Activated CD4-positive, alpha-beta T cell treated with anti-CD3 and anti-CD28 coated beads for 48 hours (primary cell): ENCODE data around the gene GAS2L2.
"Not testable (repeated sequence)": the region's sequence is repeated elsewhere in the genome, so short reads cannot be mapped to it uniquely, and the experiment has no call there.

Experiments used
- DNase-seq: peaks from one replicate; pipeline ENCODE4 v3.0.0-alpha.2; 2020

GAS2L2 gene

DNA sequence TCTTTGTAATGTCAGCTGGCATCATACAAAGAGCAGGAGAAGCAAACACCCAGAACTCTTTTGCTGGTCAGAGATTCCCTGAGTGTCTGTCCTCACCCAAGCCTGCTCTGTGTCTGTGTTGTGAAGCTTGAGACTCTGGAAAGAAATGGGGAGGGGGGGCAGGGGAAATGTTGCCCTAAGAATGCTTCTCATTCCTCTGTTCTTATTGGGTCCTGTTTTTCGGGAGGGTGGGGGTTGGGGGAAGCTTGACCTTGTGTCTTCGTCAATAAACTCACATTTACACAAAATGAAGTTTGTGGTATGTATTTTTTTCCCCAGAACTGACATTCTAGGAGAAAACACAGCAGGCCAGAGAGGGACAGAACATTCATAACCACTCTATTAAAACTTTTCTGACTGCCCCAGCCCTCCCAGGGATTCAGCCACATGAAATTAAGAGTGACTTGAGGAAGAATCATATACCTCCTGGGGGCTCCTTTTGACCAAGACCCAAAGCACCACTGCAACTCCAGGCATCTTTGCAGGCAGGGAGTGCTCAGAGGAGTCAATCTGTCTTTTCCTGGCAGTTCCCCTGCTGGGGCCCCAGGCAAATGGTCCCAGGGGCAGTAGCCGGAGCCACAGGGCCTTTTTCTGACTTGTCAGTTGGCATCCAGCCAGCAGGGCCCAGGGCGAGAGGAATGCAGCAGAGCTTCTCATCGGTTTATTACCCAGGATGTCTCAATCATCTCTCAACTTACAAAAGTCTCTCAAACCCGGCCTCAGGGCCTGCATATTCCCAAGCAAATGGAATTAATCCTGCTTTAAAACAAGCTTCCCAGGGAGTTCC, 26.7 kb downstream of the GAS2L2 start:
- no peak for DNase-seq

DNA sequence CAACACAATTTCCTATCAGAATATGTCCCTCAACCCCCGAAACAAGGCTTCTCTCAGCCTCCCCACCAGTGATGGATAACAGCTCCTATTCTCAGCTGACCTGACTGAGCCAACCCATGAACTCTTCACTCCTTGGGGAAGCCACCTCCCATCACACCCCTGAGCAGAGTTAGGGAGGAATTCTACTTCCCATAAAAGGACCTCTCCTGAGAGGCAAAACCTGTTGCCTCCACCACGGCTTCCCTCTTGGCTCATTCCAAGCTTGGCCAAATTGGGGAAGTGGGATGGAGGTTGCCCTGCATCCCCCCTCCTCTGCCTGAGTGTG, 27.3 kb downstream of the GAS2L2 start:
- no peak for DNase-seq

DNA sequence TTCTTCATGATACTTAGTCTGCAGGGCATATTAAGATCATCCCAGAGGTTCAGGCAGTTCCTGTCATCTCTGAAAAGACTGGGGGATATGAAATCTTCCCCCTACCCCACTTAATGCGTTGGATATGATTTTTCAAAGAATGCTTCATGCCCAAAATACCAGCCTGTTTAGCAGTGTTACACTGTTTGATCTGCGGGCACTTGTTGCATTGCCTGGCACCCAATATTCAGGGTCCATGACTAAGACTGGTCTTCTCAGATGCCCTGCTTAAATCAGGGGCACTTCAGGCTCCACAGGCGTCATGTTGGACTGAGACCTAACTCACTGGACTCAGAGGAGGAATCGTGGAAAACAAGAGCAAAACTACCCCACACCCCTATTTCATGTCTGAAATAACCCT, 28.0 kb downstream of the GAS2L2 start:
- no peak for DNase-seq

DNA sequence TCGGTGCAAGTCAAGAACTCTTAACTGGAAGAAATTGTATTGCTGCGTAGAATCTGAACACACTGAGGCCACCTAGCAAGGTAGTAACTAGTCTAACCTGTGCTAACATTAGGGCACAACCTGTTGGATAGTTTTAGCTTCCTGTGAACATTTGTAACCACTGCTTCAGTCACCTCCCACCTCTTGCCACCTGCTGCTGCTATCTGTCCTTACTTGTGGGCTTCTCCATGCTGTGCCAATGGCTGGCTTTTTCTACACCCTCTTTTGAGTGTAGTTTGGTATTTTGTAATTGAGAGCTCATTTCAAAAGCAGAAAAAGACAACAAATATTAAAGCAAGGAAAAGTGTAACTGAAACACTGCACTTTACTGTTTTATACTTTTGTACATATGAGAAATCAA, 29.3 kb downstream of the GAS2L2 start:
- no peak for DNase-seq

DNA sequence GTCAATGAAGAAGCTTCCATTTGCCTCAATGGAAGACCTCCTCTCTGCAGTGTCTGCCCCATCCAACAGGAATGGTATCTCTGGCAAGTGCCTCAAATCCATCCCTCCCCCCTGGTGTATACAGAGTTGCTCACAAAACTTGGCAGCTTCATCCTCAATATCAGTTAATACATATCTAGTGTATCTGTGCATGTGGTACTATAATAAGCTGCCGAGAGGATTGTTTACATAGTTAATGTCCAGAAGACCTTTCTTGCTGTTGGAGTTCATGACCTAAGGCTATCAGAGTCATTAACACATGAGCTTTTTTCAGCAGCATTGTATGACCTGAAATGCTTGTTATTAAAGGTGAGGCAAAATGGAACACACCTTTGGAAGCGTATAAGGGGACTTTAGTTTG, 35.6 kb downstream of the GAS2L2 start:
- no peak for DNase-seq

DNA sequence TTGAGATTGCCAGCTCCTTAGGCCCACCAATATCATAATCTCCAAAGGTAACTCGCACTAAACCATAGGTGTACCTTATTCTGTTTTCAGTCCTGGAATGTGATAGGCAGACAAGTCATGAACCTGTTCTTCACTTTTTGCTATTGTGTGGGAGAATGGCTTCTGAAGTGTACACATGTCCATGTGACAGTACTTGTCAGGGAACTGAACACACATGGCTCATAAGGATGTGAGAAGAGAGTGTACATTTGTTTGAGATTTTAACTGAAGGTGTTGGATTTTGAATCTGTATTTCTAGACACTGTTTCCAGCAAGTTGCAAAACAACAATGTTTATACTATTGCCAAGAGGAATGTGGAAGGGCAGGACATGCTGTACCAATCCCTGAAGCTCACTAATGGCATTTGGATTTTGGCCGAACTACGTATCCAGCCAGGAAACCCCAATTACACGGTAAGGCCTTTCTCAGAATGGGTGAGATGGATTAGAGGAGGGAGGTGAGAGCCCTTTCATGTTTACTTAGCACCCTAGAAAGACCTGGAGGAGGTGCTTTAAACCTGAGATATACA, 36.1 kb downstream of the GAS2L2 start:
- no peak for DNase-seq

DNA sequence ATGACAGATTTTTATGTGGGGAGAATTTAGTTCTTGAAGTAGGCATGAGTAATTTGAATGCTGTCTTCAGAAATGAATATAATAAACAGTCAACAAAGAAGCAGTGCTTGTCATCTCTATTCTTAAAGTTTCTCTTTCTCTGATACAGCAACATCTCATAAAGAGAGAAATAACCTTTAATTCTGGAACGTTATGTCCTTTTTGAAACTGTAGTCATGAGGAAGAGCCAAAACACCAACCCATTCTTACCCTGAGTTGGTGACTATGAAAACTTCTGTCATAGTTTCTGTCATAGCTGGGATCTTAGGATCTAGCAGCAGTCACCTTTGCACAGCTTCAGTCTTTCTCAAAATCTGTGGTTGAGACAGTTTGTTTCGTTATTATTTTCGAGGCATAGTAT, 36.9 kb downstream of the GAS2L2 start:
- DNase-seq = no peak

DNA sequence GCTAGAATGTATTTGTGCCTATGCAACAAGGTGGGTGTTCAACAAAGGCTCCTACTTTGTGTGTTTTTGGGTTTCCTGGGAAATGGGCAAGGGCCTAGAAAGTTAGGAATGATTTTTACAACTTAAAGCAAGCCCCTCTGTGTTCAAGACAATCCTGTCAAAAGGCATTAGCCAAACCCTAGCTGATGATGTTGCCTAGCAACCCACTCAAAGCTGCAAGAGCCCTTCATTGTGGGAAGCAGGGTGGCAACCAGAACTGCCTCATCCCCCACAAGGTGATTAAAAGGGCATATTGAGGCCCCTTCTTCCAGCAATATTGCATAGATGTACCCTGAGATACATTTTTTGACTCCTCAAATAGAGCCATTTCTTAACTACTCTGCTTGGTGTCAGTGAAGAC, 37.6 kb downstream of the GAS2L2 start:
- DNase-seq = no peak

DNA sequence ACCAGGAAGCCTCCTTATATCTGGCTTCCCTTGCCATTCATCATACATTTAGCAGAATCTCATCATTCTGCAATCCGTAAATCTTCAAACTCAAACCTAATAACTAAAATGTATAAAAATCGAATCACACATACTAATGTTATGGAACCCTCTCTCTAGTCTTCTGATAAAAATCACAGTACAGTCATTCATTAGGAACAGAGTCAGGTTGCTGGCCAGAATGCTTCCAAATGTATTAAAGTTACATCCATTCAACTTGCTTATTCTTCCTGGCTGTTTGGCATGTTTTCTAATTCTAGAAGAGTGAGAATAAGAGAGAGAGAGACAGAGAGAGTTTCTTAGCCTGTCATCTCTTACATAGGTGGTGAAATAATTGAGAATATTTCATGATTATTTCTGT, 38.1 kb downstream of the GAS2L2 start:
- no peak for DNase-seq

DNA sequence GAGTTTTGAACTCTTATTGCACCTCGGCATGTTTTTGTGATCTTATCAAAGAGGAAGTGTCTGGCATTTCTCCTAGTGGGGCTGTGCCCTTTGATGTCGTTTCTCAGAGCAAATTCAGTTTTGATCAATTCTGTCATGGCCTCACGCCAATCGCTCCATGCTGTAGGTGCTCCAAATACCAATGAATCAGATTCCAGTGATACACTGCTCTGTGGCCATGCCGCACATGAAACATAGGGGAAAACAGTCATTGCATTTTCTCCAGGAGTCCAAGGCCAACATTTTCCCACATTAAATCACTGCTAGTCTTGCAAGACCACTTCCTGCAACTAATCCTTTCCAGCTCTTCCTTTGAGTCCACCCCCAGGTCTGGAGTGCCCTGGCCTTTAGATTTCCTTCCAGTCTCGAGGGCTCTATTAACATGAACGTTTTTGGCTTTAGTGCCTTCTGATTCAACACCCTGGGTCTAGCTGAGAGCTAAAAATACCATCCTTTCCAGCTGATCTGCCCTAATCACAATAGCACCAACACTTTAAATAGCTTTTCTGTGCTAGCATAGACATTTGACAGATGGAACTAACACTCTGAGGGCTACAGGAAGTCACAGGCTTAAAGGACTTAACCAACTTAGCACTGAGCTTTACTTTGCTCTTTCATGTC, 39.8 kb downstream of the GAS2L2 start:
- no peak for DNase-seq

DNA sequence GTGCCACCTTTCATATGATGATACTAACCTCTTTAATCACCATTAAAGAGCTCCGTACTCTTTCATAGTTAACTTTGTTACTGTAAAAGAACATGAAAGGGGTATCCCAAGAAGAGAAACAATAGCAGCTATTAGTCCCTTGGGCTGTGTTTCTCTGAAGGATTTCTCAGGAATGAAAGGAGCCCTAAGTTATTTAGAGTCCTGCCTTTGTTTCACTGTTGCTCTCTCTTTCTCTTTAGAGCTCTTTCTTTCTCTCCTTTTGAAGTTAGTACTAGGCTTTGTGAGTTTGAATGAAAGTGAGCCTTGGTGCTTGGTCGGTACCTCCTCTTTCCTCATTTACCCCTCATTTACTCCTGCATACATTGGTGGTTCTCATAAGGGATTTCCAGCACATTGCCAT, 42.1 kb downstream of the GAS2L2 start:
- no peak for DNase-seq

DNA sequence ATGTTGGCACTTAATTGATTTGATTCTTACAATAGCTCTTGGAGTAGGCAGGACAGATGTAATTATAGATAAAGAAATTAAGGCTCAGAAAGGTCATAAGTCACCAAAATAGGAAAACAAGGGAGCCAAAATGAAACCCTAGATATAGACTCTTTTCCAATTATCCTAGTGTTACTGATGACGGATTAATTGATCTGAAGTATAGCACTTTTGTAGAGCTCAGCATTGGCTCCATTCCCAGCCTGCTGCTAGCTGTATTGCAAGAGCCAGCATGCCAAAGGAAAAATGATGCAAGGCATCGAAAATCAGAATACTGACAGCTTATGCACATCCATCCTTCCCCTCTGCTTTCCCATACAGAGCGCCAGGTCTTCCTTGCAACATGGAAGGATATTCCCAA, 43.2 kb downstream of the GAS2L2 start:
- DNase-seq = no peak

DNA sequence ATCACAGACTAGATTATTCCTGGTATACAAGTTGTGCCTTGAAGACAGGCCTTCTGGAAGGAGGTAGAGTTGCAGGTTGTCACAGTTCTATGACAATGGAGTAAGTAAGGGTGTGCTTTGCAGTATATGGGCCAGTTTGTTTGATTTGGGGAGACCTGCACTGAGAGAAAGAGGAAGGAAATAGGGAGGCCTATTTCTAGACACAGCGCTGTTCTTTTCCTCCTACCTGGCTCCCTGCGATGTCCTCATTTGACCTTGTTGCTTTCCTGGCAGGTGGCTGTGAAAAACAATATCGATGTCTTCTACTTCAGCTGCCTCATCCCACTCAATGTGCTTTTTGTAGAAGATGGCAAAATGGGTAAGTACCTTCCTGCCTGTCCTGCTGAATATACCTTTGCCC, 44.1 kb downstream of the GAS2L2 start:
- DNase-seq = no peak

DNA sequence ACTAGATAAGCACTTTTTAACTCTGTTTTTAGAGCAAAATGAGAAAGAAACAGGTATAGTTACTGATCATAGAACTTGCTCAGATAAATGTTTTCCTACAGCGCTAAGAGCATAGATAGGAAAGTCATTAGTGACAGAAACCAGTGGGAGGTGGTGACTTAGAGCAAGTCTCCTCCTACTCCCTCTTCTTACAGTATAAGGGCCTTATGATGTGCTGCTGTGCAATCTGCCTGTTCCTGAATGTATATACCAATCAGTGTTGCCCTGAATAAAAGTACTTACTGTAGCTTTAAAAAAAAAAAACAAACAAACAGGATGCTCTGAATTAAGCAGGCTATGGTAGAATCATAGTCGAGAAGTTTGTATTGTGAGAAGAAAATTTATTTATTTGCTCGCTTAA, 44.9 kb downstream of the GAS2L2 start:
- no peak for DNase-seq

DNA sequence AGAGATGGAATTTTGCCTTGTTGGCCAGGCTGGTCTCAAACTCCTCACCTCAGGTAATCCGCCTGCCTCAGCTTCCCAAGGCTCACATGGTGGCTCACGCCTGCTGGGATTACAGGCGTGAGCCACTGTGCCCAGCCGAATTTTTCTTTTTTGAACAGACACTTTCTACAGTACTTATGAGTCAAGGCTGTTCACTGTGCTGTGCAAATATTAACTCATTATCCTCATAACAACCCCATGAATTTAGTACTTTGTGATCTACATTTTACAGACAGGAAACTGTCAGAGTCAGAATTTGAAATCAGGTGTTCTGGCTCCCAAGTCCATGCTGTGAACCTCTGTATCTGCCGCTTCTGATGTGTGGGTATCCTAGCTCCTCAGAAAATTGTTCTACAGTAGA, 47.3 kb downstream of the GAS2L2 start:
- no peak for DNase-seq

DNA sequence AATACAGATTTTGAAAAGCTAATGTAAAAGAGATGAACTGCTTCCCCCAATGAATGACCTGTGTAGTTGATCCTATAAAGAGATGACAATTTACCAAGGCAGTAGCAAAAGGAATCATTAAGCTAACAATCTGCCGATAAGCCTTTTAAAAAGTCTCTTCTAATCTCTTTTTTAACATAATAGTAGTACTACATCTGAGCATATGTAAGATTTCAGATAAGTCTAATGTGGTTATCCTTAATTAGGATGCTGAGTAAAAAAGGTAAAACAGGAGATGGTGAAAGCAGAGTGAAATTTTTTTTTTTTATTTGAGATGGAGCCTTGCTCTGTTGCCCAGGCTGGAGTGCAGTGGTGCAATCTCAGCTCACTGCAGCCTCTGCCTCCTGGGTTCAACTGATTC, 47.8 kb downstream of the GAS2L2 start:
- DNase-seq = no peak

DNA sequence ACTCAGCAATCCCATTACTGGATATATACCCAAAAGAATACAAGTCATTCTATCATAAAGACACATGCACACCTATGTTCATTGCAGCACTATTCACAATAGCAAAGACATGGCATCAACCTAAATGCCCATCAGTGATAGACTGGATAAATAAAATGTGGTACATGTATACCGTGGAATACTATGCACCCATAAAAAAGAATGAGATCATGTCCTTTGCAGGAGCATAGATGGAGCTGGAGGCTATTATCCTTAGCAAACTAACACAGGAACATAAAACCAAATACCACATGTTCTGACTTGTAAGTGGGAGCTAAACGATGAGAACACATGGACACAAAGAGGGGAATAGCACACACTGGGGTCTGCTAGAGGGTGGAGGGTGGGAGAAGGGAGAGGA, 49.7 kb downstream of the GAS2L2 start:
- DNase-seq = not testable (repeated sequence)

DNA sequence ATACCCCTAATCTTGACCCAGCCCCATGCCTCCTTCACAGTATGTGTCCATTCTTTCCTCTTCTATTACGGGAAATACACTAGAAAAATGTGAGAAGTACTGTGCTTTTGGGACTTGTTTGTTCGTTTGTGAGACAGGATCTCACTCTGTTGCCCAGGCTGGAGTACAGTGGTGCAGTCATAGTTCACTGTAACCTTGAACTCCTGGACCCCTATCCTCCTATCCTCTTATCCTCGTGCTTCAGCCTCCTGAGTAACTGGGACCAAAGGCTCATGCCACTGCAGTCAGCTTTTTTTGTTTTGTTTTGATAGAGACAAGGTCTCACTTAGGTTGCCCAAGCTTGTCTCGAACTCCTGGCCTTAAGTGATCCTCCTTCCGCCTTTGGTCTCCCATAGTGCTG, 51.5 kb downstream of the GAS2L2 start:
- DNase-seq = no peak

DNA sequence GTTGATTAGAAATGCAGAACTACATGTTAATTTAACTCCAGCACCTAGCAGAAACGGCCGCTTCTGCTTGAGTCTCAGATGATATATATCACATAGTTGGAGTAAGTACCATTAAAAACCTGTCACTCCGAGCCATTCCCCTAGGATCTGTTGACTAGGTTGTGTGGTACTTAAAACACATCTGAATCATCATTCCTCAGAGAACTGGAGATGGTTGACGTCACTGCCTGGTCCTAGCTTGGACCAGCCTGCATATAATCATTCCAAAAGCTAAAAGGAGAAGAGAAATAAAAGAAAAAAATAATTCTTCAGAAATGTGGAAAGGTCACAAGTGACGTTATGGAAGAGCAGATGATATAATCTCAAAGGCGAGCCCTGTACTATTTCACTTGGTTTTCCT, 52.9 kb downstream of the GAS2L2 start:
- DNase-seq = no peak

DNA sequence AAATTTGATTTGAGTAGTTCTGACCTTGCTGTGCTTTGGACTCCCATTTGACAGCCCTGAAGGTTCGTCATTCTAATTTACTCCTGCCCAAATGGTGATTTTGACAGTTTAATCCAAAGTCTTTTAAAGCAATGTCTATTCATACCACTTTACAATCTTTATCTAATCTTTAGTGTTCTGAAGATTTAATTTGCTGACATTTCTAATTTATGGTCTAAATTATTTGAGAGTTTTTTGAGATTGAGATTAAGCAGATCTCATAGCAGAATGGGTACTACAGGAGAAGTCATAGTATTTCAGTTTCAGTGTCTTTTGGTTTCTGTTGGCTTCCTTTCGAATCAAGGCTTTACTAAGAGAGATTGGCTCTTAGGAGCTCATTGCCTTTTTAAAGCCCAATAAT, 54.2 kb downstream of the GAS2L2 start:
- DNase-seq = no peak

DNA sequence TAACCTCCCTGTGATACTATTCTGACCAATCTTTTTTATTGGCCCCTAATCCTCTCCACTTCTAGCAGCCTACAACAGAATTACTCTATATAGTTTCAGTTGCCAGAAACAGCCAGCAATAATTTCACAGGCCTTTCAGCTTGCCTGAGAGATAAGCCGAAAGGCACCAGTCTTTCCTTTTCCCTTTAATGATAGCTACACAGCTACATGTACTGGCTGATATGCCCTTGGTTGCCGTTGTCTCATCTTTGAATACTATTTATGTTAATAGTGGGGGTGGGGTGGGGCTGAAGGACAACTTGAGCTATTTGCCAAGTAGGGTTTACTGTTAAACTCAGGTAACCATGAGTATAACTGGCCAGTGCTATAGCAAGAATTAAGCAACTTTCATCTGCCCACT, 57.4 kb downstream of the GAS2L2 start:
- DNase-seq = no peak

DNA sequence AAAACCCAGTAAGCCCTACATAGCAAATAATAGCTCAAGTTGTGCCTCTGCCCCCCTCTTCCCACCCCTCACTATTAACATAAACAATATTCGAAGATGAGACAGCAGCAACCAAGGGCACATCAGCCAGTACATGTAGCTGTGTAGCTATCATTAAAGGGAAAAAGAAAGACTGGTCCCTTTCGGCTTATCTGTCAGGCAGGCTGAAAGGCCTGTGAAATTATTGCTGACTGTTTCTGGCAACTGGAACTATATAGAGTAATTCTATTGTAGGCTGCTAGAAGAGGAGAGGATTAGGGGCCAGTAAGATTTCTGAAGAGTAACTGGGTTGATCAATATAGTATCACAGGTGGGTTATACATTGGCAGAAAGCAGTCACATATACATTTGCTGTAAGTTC, 58.1 kb downstream of the GAS2L2 start:
- DNase-seq = no peak
